SW 1271 (cell line): ENCODE measurements around the gene TCEA2.

Source experiments
- DNase-seq, 2 experiments: peaks; one replicate each; lab custom pipeline; 2025; lab: John Stamatoyannopoulos, UW

Gene TCEA2

GRCh38 chr20:64049060-64049877, 13.7 kb upstream of the TCEA2 start, which contains the start of gene SOX18:
SOX18 (minus strand) TSS chr20:64049639; CDS start chr20:64049516, 123 bp downstream.
- DNase-seq: peak in 1 of 2 experiments; percentile 17

GRCh38 chr20:64049878-64050260, 13.1 kb upstream of the TCEA2 start:
- DNase-seq: no peak

- DNase-seq: no peak
These were observed 12.6 kb upstream of the TCEA2 start for GRCh38 chr20:64050261-64051032.

- DNase-seq: no peak
These were observed 12.0 kb upstream of the TCEA2 start for GRCh38 chr20:64051033-64051452.

- no peak for DNase-seq
These were observed 11.3 kb upstream of the TCEA2 start for GRCh38 chr20:64051561-64052325.

- DNase-seq: no peak
These were observed 10.7 kb upstream of the TCEA2 start for GRCh38 chr20:64052326-64052722.

- DNase-seq: no peak
These were observed 9.8 kb upstream of the TCEA2 start for GRCh38 chr20:64052987-64053840.

- DNase-seq: peak in 1 of 2 experiments; percentile 21
These were observed 8.9 kb upstream of the TCEA2 start for GRCh38 chr20:64053841-64054661.

GRCh38 chr20:64055396-64055892, 7.6 kb upstream of the TCEA2 start:
- DNase-seq: no peak

- no peak for DNase-seq
These were observed 6.9 kb upstream of the TCEA2 start for GRCh38 chr20:64055893-64056638.

- no peak for DNase-seq
These were observed 6.4 kb upstream of the TCEA2 start for GRCh38 chr20:64056639-64056888.

- no peak for DNase-seq
These were observed 5.9 kb upstream of the TCEA2 start for GRCh38 chr20:64056889-64057627.

- peak; percentile 54 to 60 for DNase-seq
These were observed 5.1 kb upstream of the TCEA2 start for GRCh38 chr20:64057628-64058498.

GRCh38 chr20:64058536-64058935, 4.5 kb upstream of the TCEA2 start:
- no peak for DNase-seq

GRCh38 chr20:64062276-64062595, 762 bp upstream of the TCEA2 start:
- no peak for DNase-seq

GRCh38 chr20:64063389-64064144, 569 bp downstream of the TCEA2 start:
- DNase-seq: peak in 1 of 2 experiments; percentile 24

GRCh38 chr20:64064145-64064698, 1.2 kb downstream of the TCEA2 start:
- DNase-seq: peak in 1 of 2 experiments; percentile 27
